Testis (tissue), 3 donors: ENCODE results near the gene SIM1. TPM values are rescaled to one million over a fixed set of nuclear protein-coding genes. Genes with fewer than 3 reads are reported as not detected.

Experiments
- DNase-seq: peaks from one replicate; pipeline ENCODE4 v3.0.0-alpha.2; 2019
- H3K27ac ChIP-seq, 2 donors: fragments of 200-600 bp; sonication (generic); one replicate each; pipeline ENCODE4 v1.5.1; 2019
- H3K27me3 ChIP-seq: fragments of 200-600 bp; sonication (generic); one replicate; pipeline ENCODE4 v1.5.1; 2019
- H3K36me3 ChIP-seq: fragments of 200-600 bp; sonication (generic); one replicate; pipeline ENCODE4 v1.5.1; 2017; ENCODE audit warnings: low read depth; ENCODE audit errors: missing control alignments
- H3K4me1 ChIP-seq: fragments of 200-600 bp; sonication (generic); one replicate; pipeline ENCODE4 v1.5.1; 2019
- H3K4me3 ChIP-seq, 2 donors: fragments of 200-600 bp; sonication (generic); one replicate each; pipeline ENCODE4 v1.5.1; 2017 to 2019
- H3K9me3 ChIP-seq: fragments of 200-600 bp; sonication (generic); one replicate; pipeline ENCODE4 v1.5.1; 2017
- POLR2A ChIP-seq: fragments of 450-650 bp; IDR thresholded peaks from one replicate; pipeline ENCODE4 v1.6.1; 2017; ENCODE audit warnings: antibody characterized with exemption, mild to moderate bottlenecking, moderate library complexity
- WGBS, 2 donors: methylation state at CpG; one replicate each; pipeline ENCODE4 v1.1.5; 2018; 5-methylcytosine and 5-hydroxymethylcytosine counted together
- intact Hi-C: fragments of 100-400 bp; cut with DNase I; formaldehyde crosslinking; loops from one replicate; pipeline ENCODE4 v1.15.1; 2023; ENCODE audit warnings: low total_unique reads
- polyA plus RNA-seq: library from polyadenylated mRNA; stranded (reverse); fragments of 350-450 nt; fragmentation: Illumina TruSeq; extraction: RNeasy Lipid Tissue Mini Kit (QIAGEN cat#74804); gene quantifications from one replicate; pipeline ENCODE4 v1.2.3, GENCODE V29; 2014; ENCODE audit warnings: low read depth, low replicate concordance; ENCODE audit not compliant: insufficient read depth
- total RNA-seq, 2 donors: library from RNA; depleted of rRNA; stranded (reverse); fragments of >200 nt; gene quantifications; one replicate each; pipeline ENCODE4 v1.2.3, GENCODE V29; 2016
- TF ChIP-seq, protein P1 (sequence below), 3 experiments: fragments of 450-650 bp in 2 of 3; fragments of 200-600 bp in 1 of 3; sonication (generic) in 1 of 3; IDR thresholded peaks; one replicate each; pipeline ENCODE4 v1.5.1; 2016 to 2019; ENCODE audit warnings: antibody characterized with exemption in 3 of 3, mild to moderate bottlenecking in 2 of 3, moderate library complexity in 1 of 3

SIM1 gene
- total and polyA plus RNA-seq, 3 donors from 2014 or later = 0.43 to 1.5 (median 0.88) TPM

DNA sequence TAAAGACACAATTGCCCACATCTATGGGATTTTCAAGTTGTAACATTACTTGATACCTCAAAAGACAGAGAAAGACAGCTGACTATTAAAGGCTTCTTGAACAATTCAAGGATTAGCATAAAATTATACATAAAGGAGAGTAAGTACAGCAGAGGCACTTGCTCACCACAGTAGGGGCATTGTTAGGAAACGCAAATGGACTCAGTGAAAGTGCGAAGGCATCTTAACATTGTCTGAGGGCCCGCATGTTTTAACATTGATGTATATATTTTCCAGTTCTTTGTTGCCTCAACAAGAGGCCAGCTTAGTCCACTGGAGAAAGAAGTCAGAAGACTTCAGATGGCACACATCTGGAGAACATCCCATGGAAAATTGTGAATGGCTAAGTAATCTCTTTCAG, 115.4 kb downstream of the SIM1 start:
- no peak overlapping the region for H3K4me3 ChIP-seq
- TF ChIP-seq, protein P1, sequence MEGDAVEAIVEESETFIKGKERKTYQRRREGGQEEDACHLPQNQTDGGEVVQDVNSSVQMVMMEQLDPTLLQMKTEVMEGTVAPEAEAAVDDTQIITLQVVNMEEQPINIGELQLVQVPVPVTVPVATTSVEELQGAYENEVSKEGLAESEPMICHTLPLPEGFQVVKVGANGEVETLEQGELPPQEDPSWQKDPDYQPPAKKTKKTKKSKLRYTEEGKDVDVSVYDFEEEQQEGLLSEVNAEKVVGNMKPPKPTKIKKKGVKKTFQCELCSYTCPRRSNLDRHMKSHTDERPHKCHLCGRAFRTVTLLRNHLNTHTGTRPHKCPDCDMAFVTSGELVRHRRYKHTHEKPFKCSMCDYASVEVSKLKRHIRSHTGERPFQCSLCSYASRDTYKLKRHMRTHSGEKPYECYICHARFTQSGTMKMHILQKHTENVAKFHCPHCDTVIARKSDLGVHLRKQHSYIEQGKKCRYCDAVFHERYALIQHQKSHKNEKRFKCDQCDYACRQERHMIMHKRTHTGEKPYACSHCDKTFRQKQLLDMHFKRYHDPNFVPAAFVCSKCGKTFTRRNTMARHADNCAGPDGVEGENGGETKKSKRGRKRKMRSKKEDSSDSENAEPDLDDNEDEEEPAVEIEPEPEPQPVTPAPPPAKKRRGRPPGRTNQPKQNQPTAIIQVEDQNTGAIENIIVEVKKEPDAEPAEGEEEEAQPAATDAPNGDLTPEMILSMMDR (IDR thresholded peaks at IDR 0.05) = no peak
- no peak for TF ChIP-seq POLR2A
- intact Hi-C loops = no loop called here
- DNase-seq = no peak
- H3K4me1 ChIP-seq = no peaks in the 10 kb centered on the region
- no peaks in the 10 kb centered on the region for H3K27me3 ChIP-seq
- 92% methylated on average over 3 of the region's 3 CpGs for WGBS, 2 donors
- H3K36me3 ChIP-seq = no peaks in the 10 kb centered on the region
- H3K27ac ChIP-seq = no peak overlapping the region
- no peaks in the 10 kb centered on the region for H3K9me3 ChIP-seq

DNA sequence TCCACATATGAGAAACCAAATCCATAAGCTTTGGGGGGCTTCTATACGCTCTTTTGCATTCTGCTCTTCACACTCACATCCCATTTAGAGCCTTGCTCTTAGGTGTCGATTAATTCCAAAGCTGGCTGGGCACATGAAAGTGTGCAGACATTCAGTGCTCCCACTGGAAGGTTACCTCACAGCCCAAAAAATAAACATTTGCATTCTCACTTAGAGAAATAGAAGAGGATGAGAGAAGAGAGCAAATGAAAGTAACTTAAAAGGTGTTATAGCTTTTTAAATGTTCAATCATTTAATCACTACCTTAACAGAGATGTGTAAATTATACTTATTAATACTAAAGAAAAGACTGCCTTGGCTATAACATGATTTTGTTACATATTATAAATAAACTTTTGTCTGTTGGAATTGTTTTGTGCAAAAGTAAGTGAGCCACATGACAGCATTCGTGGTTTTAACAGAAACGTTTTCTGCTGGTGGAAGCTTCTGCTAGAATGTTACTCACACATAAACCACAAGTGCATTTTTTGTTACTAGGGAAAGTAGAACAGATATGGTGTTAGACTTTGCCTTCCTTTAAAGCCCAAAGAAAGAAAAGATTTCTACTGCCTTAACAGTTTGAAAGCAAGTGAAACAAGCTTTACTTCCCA, 116.7 kb downstream of the SIM1 start:
- Histone ChIP-seq H3K4me3 (no peak overlapping the region), H3K36me3 (no peaks in the 10 kb centered on the region), H3K27ac (no peak overlapping the region), H3K4me1 (no peaks in the 10 kb centered on the region), H3K9me3 (no peaks in the 10 kb centered on the region), H3K27me3 (no peaks in the 10 kb centered on the region)
- intact Hi-C loops = no loop called here
- DNase-seq = no peak
- WGBS, 2 donors = 71 to 83% methylated on average over 4 of the region's 4 CpGs
- TF ChIP-seq POLR2A = no peak
- TF ChIP-seq, protein P1 (IDR thresholded peaks at IDR 0.05) = no peak

DNA sequence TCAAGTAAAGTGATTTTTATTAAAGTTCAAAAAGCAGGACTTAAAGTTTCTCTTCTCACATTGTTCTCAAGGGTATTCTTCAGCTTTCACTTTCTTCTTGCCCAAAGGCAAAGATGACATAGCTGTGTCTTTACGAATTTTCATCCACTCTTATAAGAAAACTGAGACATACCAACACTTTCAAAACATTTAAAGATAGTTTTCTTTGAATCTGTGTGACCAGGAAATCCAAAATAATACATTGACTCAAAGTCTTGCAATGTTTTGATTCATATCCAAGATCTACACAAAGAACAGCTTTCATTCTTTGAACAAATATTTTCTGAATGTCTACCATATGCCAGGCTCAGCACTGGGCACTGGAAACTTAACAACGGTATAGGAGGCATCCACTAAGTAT, 117.9 kb downstream of the SIM1 start:
- Histone ChIP-seq H3K4me1 (no peaks in the 10 kb centered on the region), H3K36me3 (no peaks in the 10 kb centered on the region), H3K27ac (no peak overlapping the region), H3K9me3 (no peaks in the 10 kb centered on the region), H3K4me3 (no peak overlapping the region), H3K27me3 (no peaks in the 10 kb centered on the region)
- intact Hi-C loops = no loop called here
- TF ChIP-seq, protein P1 (IDR thresholded peaks at IDR 0.05) = no peak
- TF ChIP-seq POLR2A = no peak
- WGBS, 2 donors = 57 to 71% methylated on average over 2 of the region's 2 CpGs
- DNase-seq = no peak

DNA sequence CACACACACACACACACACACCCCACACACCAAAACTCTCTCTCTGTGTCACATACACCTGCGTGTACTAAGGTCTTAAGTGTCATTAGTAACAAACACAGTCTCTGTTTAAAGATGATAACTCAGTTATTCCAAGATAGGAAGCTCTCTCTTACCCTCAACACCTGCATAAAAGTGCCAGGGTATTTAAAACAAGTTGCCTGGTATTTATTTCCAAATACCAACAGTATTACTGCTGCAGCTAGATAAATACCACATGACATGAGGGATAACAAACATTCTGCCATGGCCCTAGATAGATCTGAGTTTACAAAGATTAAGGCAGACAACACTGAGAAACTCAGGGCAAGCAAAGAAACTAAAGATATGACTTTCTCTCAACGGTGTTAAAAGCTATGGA, 118.5 kb downstream of the SIM1 start:
- Histone ChIP-seq H3K27ac (no peak overlapping the region), H3K4me3 (no peak overlapping the region), H3K9me3 (no peaks in the 10 kb centered on the region), H3K36me3 (no peaks in the 10 kb centered on the region), H3K27me3 (no peaks in the 10 kb centered on the region), H3K4me1 (no peaks in the 10 kb centered on the region)
- TF ChIP-seq, protein P1 (IDR thresholded peaks at IDR 0.05) = no peak
- TF ChIP-seq POLR2A = no peak
- intact Hi-C loops = no loop called here
- WGBS, 2 donors = 67 to 83% methylated on average over 2 of the region's 2 CpGs
- DNase-seq = no peak

DNA sequence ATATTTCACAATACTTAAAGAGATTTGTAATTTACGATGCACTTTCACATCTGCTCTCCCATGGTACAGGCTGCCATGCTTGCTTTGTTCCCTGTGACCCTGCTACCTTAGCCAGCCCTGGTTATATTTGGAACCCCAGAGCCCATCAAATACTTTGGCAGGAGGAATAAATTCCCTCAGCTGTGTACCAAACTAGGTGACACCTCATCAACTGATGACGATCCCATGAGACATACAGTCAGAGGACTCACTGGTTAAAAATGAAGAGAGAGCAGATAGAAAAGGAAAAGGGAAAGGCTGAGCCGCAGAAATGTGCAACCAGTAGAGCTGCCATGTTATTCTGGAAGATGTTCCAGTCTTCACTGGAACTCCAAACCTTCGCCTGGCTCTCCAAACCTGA, 120.0 kb downstream of the SIM1 start:
- no peak for DNase-seq
- H3K27me3 ChIP-seq = no peaks in the 10 kb centered on the region
- no peak overlapping the region for H3K4me3 ChIP-seq
- H3K27ac ChIP-seq = no peak overlapping the region
- TF ChIP-seq, protein P1 (IDR thresholded peaks at IDR 0.05) = no peak
- no peak for TF ChIP-seq POLR2A
- no peaks in the 10 kb centered on the region for H3K36me3 ChIP-seq
- 89 to 95% methylated on average over 4 of the region's 4 CpGs for WGBS, 2 donors
- intact Hi-C loops = no loop called here
- no peaks in the 10 kb centered on the region for H3K9me3 ChIP-seq
- H3K4me1 ChIP-seq = no peaks in the 10 kb centered on the region
